GM23338 (cell line): Measurements from ENCODE around the gene TFB1M.

Experiments
- EZH2 ChIP-seq: fragments of 200-600 bp; sonication (generic); IDR thresholded peaks from one replicate; pipeline ENCODE4 v1.8.0; 2017; ENCODE audit warnings: antibody characterized with exemption, mild to moderate bottlenecking, low read depth; ENCODE audit not compliant: unreplicated experiment
- EZH2phosphoT487 ChIP-seq: fragments of 200-600 bp; sonication (generic); IDR thresholded peaks from one replicate; pipeline ENCODE4 v1.8.1; 2018; ENCODE audit warnings: antibody characterized with exemption; ENCODE audit not compliant: unreplicated experiment
- JUNB ChIP-seq: IDR thresholded peaks from one replicate; pipeline ENCODE4 v1.6.1; 2016; ENCODE audit warnings: antibody characterized with exemption; ENCODE audit not compliant: unreplicated experiment
- NANOG ChIP-seq: IDR thresholded peaks from 2 replicates; pipeline ENCODE4 v1.6.1; 2016; ENCODE audit warnings: antibody characterized with exemption, borderline replicate concordance
- POLR2AphosphoS5 ChIP-seq: IDR thresholded peaks from 2 replicates; pipeline ENCODE4 v1.6.1; 2016; ENCODE audit warnings: antibody characterized with exemption, low read depth
- REST ChIP-seq: IDR thresholded peaks from one replicate; pipeline ENCODE4 v1.6.1; 2018; ENCODE audit warnings: antibody characterized with exemption; ENCODE audit not compliant: unreplicated experiment
- STAT1 ChIP-seq: IDR thresholded peaks from one replicate; pipeline ENCODE4 v1.6.1; 2016; ENCODE audit warnings: antibody characterized with exemption; ENCODE audit not compliant: unreplicated experiment
- TF ChIP-seq, protein P1 (sequence below), 2 experiments: fragments of 200-600 bp in 1 of 2; sonication (generic) in 1 of 2; conservative IDR thresholded peaks; 2 replicates each; pipeline versions ENCODE4 v1.5.1 to v1.6.1; 2016 to 2017; ENCODE audit warnings: antibody characterized with exemption in 2 of 2, low read depth in 2 of 2, mild to moderate bottlenecking in 2 of 2, moderate library complexity in 1 of 2

DNA sequence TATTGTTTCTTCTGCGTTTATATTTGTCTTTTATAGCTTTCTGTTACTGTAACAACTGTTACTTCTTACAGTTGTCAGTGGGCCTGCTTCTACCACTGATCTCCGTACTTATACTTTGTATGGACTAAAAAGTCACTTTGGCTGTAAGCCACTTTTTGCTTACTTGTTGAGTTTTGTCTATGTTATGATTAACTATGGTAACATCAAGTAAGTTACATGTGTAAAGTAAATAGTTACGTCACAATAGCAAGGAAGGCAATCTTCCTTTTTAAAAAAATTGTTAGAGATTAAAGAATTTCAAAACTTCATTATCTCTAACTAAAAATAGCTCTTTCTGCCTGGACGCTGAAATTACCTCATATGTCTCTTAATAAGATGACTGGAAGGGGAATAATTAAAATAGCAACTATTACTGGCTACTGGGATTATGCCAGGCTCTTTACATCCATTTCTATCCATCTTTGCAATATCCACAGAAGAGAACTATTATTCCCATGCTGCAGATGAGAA lies 10.9 kb downstream of the TFB1M start:
- TF ChIP-seq, protein P1, sequence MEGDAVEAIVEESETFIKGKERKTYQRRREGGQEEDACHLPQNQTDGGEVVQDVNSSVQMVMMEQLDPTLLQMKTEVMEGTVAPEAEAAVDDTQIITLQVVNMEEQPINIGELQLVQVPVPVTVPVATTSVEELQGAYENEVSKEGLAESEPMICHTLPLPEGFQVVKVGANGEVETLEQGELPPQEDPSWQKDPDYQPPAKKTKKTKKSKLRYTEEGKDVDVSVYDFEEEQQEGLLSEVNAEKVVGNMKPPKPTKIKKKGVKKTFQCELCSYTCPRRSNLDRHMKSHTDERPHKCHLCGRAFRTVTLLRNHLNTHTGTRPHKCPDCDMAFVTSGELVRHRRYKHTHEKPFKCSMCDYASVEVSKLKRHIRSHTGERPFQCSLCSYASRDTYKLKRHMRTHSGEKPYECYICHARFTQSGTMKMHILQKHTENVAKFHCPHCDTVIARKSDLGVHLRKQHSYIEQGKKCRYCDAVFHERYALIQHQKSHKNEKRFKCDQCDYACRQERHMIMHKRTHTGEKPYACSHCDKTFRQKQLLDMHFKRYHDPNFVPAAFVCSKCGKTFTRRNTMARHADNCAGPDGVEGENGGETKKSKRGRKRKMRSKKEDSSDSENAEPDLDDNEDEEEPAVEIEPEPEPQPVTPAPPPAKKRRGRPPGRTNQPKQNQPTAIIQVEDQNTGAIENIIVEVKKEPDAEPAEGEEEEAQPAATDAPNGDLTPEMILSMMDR (conservative IDR thresholded peaks at IDR 0.05; ENCODE audit: low read depth in 2 of 2) = no peak
- TF ChIP-seq POLR2AphosphoS5 (no peak), EZH2 (no peak), REST (no peak), NANOG (no peak), STAT1 (no peak), JUNB (no peak), EZH2phosphoT487 (no peak)
